8988T (cell line): ENCODE measurements around the gene KBTBD12.
"Not testable (repeated sequence)": the region's sequence is repeated elsewhere in the genome, so short reads cannot be mapped to it uniquely, and the experiment has no call there.

Experiments used
- DNase-seq: peaks from one replicate; pipeline ENCODE4 v3.0.0; 2011

Gene KBTBD12

DNA sequence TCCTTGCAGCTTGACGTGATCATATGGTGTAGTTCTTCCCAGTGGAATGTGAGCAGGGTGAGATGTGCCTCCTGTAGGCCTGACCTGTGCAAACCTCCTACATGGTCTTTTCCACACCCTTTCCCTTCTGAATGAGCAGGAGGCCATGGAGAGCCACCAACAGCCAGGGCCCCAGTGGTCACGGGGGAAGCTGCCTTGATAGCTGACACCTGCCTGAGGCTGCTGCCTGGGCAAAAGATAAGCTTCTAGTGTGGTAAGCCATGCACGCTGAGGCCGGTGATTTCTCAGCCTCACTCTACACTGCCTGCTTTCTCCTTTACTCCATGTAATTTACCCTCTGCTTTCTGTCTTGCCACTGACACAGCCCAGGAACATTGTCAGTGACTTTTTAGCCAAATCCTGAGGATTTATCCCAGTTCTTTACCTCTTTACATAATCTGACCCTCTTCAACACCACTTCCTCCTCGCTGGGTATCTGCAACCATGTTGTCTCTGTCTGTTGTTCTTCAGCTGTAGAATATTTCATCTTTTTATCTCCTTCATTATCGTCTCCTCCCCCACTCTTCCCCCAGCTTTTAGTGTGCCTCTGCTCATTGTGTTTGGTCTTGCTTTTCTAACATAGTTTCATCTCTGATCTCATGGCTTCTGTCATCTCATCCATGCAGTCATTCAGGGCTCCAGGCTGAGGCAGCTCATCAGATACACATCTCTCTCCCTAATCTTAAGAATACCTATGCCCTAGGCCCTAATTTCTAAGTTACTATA lies 11.2 kb upstream of the KBTBD12 start:
- no peak for DNase-seq

DNA sequence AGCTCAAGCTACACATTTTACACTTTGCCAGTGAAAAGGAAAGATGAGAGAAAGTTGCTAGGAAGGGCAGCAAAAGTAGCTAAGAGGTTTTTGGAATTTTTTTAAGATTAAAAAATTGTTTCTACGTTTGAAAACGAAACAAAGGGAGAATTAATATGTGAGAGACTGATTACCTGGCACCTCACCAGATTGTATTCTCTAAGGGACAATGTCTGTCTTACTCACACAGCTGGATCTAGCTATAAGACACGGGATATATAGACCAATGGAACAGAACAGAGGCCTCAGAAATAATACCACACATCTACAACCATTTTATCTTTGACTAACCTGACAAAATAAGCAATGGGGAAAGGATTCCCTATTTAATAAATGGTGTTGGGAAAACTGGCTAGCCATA lies 9.5 kb upstream of the KBTBD12 start:
- DNase-seq, result no peak

DNA sequence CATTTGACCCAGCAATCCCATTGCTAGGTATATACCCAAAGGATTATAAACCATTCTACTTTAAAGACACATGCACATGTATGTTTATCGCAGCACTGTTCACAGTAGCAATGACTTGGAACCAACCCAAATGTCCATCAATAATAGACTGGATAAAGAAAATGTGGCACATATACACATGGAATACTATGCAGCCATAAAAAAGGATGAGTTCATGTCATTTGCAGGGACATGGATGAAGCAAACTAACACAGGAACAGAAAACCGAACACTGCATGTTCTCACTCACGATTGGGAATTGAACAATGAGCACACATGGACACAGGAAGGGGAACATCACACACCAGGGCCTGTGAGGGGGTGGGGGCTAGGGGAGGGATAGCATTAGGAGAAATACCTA lies 8.4 kb upstream of the KBTBD12 start:
- DNase-seq, result not testable (repeated sequence)

DNA sequence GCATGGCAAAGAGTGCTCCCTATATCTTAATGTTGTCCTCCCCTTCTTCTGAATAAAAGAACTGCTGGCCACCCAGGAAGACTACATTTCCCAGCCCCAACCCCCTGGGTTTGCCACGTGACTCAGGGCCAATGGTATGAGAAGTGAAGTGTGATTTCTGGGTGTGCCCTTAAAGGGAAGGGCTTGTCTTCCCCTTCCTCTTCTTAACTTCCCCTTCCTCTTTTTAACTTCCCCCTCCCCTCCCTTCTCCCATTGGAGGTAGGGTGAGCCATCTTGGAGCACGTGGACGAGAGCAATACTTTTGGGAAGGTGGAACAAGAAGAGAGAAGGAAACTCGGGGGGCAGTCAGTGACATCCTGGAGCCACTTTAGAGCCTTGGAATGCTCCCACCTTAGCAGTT lies 6.8 kb upstream of the KBTBD12 start:
- DNase-seq, result no peak

DNA sequence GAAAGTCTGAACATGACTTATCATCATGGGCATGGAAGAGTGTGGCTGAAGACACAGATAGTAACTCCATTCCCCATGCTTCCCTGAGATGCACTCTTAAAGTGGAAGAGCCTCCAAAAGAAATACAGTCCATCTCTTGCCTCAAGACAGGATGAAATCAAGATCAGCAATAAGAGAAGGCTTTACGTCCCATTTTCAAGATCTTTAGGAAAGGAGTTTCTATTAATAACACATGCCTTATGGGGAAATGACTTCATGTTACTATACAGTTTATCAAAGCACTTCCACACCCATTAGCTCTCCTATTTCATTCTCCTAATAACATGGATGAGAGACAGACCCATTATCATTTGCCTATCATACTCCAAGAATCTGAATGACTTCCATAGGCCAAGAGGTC lies 6.1 kb upstream of the KBTBD12 start:
- no peak for DNase-seq

DNA sequence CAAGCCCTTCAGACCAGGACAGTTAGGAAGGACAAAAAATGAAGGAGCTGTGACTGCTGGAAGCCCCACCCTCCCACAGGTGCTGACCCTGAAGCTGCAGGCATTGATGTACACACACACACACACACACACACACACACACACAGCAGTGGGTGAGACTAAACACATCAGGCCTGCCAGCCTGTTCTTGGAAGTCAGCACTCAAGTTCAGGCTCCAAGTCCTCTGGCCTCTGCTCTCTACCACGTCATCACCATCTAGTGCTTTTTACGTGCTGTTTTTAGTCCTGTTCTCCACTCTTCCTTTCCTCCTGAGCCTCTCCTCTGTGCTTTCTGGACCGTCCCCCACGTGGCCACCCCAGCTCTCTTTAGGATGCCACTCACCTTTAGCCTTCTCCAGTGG lies 5.4 kb upstream of the KBTBD12 start:
- no peak for DNase-seq

DNA sequence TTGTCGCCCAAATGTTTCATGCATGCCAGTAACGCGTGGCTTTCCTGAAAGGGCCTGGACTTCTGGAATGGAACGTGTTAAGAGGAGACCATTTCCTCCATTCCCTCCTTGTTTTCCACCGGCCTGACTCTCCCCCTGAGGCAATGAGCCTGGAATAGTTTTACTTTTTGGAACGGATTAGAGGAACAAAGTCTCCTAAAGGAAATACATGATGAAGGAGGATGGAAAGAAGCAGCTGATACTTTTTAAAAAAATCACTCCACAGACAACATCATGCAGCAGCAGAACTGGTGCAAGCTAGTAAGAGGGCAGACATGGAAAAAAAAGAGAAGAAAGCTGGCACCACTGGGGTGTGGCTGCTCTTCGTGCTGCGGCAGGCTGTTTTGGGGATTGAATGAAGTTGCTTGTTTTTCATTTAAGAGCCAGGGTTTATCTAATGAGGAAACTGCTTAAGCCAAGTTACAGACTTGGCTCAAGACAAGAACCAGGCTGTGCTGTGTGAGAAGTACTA lies 3.6 kb upstream of the KBTBD12 start:
- DNase-seq, result no peak

DNA sequence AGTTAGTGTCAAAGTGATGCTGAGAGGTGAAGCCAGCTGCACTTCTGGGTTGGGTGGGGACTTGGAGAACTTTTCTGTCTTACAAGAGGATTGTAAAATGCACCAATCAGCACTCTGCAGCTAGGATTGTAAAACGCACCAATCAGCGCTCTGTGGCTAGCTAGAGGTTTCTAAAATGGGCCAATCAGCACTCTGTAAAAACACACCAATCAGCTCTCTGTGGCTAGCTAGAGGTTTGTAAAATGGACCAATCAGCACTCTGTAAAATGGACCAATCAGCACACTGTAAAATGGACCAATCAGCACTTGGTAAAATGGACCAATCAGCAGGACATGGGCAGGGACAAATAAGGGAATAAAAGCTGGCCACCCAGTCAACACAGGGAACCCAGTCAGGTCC lies 1.2 kb upstream of the KBTBD12 start:
- DNase-seq, result not testable (repeated sequence)

DNA sequence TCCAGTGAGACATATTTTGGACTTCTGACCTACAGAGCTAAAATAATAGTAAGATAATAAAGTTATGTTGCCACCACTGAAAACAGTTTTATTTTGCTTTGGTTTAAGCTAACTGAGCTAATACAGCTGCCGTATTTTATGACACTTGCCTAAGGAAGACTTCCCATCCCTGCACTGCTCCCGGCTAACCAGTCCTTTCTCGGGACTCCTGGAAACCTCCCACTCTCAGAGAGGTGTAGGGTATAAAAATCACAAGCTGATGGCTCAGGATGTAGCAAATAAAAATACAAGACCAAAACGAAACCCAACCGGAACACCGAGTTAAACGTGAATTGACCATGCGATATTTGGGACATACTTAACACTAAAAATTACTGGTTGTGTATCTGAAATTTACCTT lies 448 bp upstream of the KBTBD12 start:
- no peak for DNase-seq

DNA sequence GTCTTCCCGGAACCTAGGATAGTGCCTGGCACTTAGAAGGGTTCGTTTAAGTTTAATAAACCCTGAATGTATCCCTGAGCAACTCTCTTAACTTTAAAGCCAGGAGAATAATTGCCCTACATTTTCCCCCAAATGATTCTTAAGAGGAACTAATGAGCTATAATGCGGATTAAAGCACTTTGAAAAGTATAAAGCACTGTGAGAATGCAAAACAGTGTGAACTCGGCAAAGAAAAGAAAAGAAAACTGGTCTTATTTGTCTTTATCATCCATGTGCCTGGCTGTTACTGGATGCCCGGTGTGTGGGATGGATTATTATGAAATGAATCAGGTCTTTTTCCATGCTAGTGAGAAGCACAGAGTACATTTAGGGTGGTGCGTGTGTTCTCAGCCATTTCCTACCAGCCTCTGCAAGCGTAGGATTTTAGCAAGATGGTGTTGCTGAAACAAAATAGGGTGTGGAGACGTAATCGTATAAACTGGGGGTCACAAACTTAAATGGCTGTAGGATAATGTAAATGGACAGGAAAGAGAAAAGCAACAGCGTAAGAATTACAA lies 983 bp downstream of the KBTBD12 start:
- no peak for DNase-seq

DNA sequence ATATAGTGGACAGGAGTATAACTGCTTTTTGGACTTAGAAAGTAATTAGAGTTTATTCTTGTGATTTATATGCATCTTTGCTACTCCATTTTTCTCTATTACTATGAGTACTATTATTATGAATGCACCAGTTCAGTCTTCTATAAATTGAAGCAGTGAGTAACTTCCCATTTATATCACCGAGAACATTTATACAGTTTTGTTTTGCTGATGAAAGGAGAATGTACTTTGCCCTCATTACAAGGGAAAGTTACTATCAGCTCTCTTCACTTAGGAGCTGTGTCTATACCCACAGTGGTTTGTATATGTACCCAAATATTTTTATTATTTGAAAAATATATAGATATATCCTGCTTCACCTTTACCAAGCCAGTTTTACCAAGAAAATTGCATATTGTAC lies 5.7 kb downstream of the KBTBD12 start:
- no peak for DNase-seq

DNA sequence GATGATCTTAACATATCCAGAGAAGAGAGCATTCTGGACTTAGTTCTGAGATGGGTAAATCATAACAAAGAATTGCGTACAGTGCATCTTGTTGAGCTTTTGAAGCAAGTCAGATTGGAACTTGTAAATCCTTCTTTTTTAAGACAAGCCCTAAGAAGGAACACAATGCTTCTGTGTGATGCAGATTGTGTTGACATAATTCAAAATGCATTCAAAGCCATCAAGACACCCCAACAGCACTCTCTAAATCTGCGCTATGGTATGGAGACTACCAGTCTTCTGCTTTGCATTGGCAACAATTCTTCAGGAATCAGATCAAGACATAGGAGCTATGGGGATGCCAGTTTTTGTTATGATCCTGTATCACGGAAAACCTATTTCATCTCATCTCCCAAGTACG lies 8.6 kb downstream of the KBTBD12 start:
- no peak for DNase-seq

DNA sequence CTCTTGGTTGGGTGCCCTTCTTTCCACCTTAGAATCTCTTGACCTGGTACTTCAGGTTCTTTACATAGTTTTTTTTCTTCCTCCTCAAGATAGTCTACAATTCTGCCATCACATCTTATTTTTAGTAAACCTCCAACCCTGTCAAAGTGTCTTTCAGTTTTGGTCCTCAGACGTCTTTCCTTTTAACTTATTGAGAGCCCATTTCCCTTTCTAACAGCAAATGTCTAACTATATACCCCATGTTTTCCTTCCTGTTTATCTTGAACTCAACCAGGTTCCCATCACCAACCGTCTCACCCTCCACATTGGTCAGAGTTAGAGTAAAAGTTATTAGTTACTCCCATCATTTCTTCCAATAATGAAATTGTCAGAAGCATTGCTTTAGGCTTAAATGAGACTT lies 10.4 kb downstream of the KBTBD12 start:
- DNase-seq, result no peak

DNA sequence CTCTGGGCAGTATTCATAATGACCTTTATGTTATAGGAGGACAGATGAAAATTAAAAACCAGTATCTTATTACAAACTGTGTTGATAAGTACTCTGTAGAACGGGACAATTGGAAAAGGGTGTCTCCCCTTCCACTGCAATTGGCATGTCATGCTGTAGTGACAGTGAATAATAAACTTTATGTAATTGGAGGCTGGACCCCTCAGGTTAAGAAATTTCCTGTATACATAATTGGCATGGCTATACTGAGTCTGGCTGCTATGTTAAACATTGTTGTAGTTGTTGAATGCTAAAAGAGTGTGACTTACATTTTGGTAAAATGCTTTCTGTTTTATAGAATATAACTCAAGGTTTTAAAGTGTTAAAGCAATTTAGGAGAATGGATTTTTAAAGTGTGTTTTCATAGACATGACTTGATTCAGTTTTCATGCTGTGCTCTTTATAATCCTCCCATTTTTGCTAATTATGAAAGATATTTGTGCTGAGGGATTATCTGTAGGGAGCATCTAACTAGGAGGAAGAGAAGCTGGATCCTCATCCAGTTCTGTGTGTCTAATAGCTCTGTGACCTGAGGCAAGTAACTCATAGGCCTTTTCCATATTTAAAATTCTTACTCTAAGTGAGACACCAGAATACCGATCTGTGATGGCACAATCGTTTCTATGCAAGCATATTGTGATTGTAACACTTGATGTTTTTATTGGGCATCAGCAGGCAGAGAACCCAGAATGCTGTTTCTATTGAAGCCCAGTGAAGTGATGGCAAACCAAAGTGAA lies 13.0 kb downstream of the KBTBD12 start:
- no peak for DNase-seq

DNA sequence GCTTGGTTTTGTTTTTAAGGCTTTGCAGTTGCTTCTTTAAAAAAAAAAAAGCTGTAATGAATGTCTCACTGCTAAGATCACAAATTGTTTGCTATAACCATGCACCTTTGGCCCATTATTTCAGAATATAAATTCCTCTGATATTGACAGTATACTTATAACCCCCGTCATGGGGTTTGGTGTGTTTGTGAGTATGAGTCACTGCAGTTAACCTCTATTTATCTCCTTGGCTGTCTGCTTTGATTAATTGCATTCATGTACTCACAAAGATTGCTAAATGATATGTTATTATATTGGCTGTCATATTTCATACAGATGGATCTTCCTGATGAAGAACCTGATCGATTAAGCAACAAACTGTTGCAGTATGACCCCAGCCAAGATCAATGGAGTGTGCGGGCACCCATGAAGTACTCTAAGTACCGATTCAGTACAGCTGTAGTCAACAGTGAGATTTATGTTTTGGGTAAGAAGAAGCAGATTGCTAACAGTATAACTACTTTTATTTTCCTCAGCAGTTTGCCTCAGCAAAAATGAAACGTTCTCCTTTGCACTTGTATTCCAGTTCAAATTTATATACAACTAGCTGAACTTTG lies 14.9 kb downstream of the KBTBD12 start:
- no peak for DNase-seq

DNA sequence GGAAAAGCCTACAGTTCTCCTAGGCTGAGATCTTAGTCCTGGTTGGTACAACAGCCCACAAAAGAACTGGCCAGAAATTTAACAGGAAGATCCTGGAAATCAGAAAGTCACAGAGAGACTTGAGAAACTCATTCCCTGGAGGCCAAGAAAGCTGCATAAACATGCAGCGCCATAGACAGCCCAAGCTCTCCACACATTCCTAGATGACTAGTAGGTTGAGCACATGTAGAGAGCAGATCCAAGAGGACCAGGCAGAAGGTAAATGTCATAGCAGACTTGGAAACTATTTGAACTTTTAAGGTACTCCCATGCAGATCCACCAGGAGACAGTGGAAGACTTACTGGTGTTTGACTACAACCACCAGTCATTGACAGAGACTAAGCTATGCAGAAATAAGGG lies 18.4 kb downstream of the KBTBD12 start:
- no peak for DNase-seq

DNA sequence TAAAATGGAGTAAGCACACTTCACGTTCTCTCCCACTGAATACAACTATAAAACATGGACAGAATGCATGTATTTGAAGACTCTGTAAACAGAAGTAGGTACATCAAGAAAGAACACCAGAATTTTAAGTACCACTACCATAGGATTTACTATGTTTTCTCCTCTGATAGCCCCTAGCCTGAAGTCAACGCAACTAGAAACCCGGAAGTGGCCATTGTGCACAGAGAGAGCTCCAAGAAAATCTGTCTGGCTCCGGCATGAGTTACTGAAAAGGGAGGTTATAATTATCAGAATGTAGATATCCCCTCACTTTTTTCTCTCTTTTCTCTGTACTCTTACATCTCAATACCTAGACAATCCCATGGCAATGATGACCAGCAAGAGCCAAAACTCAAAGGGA lies 23.8 kb downstream of the KBTBD12 start:
- DNase-seq, result no peak

DNA sequence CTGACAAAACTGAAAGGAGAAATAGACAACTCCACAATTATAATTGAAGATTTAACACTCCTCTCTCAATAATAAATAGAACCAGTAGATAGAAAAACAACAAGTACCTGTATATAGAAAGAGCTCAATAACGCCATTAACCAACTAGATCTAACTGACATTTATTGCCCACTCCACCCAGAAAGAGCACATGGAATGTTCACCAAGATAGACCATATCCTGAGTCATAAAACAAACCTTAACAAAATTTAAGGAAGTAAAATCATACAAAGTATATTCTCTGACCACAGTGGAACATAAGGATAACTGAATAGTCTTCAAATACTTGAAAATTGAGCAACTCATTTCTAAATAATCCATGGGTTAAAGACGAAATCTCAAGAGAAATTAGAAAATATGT lies 25.1 kb downstream of the KBTBD12 start:
- no peak for DNase-seq

DNA sequence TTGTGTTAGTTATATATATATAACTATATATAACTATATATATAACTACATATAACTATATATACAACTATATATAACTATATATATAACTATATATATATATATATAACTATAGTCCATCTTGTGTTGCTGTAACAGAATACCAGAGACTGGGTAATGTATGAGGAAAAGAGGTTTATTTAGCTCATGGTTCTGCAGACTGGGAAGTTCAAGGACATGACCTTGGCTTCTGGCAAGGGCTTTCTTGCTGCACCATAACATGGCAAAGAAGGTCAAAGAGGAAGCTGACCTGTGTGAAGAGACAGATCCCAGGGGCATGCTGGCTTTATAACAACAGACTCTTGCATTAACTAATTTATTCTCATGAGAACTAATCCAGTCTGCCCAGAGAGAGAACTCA lies 27.6 kb downstream of the KBTBD12 start:
- no peak for DNase-seq

DNA sequence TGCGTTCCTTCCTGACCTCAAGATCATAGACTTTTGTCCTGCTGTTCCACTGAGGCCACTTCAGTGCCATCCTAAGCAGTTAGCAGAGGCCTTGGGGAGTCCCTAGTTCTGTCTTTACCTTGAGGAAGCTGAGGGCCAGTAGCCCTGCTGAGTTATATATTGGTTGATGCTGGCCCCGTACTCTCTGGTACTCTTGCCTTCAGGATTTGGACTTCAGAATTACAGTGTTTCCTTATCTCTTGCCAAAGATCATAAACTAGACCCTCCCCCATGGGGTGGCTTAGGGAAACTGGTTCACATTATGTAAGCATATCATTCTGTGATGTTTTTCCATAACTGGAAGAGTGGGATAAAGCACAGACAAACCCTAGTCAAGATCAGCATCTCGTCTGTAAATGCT lies 33.2 kb downstream of the KBTBD12 start:
- DNase-seq, result no peak

DNA sequence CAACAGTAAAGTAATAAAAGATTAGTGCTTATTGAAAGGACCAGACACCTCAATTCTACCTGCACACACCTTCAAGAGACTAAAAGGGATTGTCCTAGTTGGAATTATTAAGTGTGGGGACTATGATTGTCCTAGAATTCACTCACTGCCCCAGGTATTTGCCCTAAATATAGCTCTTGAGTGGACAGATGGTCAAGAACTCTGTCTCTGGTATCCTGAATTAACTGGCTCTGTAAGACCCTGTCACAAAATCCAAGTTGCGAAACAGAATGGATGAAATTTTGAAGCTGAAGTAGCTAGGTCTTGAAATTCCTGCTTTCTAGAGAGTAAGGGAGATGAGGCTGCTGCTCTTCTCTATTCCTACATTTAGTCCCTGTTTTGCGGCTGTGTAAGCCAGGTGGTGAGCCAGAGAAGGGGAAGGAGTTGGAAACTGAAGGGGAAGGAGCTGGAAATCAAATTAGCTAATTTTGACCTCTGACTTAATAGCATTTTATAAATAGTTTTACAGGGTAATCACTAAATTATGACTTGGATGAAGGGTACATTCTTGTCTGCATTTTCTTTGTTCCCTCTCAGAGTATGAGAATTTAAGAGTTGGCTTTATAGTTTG lies 34.5 kb downstream of the KBTBD12 start:
- no peak for DNase-seq

DNA sequence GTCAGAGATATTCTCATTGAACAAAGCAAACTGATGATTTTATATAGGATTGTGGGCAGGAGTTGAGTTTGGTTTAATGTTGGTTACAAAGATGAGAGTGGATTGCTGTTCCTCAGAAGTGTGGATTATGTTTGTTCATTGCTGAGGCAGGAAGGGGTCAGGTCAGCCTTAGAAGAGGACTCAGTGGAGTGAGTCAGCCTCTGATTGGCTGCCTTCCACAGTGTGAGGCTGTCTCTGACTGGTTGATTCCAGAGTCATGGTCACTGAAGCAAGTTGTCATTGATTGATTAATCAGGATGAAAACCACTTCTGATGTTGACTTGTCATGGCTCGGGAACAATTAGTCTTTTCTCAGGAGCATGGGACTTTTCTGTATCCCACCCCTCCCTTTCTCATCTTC lies 36.2 kb downstream of the KBTBD12 start:
- DNase-seq, result no peak
